Suprapubic skin (tissue), 4 donors: Measurements from ENCODE around the gene NES. TPM values are rescaled to one million over a fixed set of nuclear protein-coding genes. Genes with fewer than 3 reads are reported as not detected.
A peak's percentile ranks its signal among the peaks of the same experiment; 100 is the strongest.

ENCODE experiments used
- DNase-seq, 2 donors: peaks; one replicate each; pipeline ENCODE4 v3.0.0-alpha.2; 2019; ENCODE audit warnings: low spot score in 2 of 2
- H3K27ac ChIP-seq: fragments of 200-600 bp; sonication (generic); one replicate; pipeline ENCODE4 v1.5.1; 2019
- H3K27me3 ChIP-seq: fragments of 200-600 bp; sonication (generic); one replicate; pipeline ENCODE4 v1.5.1; 2019
- H3K36me3 ChIP-seq: fragments of 200-600 bp; sonication (generic); one replicate; pipeline ENCODE4 v1.5.1; 2019
- H3K4me1 ChIP-seq: fragments of 200-600 bp; sonication (generic); one replicate; pipeline ENCODE4 v1.5.1; 2019
- H3K4me3 ChIP-seq: fragments of 200-600 bp; sonication (generic); one replicate; pipeline ENCODE4 v1.5.1; 2019; ENCODE audit warnings: mild to moderate bottlenecking
- H3K9me3 ChIP-seq: fragments of 200-600 bp; sonication (generic); one replicate; pipeline ENCODE4 v1.5.1; 2019
- CTCF ChIP-seq, 2 donors: fragments of 200-600 bp in 1 of 2; fragments of 450-650 bp in 1 of 2; sonication (generic) in 1 of 2; IDR thresholded peaks; one replicate each; pipeline ENCODE4 v1.5.1; 2016 to 2019; ENCODE audit warnings: antibody characterized with exemption in 2 of 2, mild to moderate bottlenecking in 1 of 2, moderate library complexity in 1 of 2
- EP300 ChIP-seq: sonication (generic); formaldehyde crosslinking; IDR thresholded peaks from one replicate; pipeline ENCODE4 v1.6.1; 2017; ENCODE audit warnings: antibody characterized with exemption
- POLR2A ChIP-seq, 2 donors: fragments of 450-650 bp; IDR thresholded peaks; one replicate each; pipeline ENCODE4 v1.6.1; 2017; ENCODE audit warnings: antibody characterized with exemption in 2 of 2, mild to moderate bottlenecking in 2 of 2, moderate library complexity in 2 of 2
- POLR2AphosphoS5 ChIP-seq, 3 donors: sonication (generic); formaldehyde crosslinking; IDR thresholded peaks; one replicate each; pipeline ENCODE4 v1.6.1; 2017; ENCODE audit warnings: antibody characterized with exemption in 3 of 3
- WGBS: methylation state at CpG from one replicate; pipeline ENCODE4 v1.1.5; 2018; 5-methylcytosine and 5-hydroxymethylcytosine counted together
- total RNA-seq, 4 donors: library from RNA; depleted of rRNA; stranded (reverse); fragments of >200 nt; gene quantifications; one replicate each; pipeline ENCODE4 v1.1.0, GENCODE V29; 2016

NES gene
- total RNA-seq, 4 donors from 2014 or later, result 1.9 to 7.4 (median 4.8) TPM

- Histone ChIP-seq H3K36me3 (no peaks in the 10 kb centered on the region), H3K9me3 (no peaks in the 10 kb centered on the region), H3K4me1 (peaks cover 70% of the 10 kb centered on the region), H3K27me3 (peaks cover 30% of the 10 kb centered on the region), H3K27ac (no peak overlapping the region), H3K4me3 (no peak overlapping the region)
- WGBS, result 37% methylated on average over 6 of the region's 6 CpGs
- no peak for TF ChIP-seq EP300
- no peak for TF ChIP-seq POLR2A (IDR thresholded peaks at IDR 0.05)
- TF ChIP-seq CTCF (IDR thresholded peaks at IDR 0.05), result no peak
- TF ChIP-seq POLR2AphosphoS5 (IDR thresholded peaks at IDR 0.05), result no peak
- DNase-seq, result no peak
These were observed 17.6 kb downstream of the NES start for GRCh38 chr1:156659661-156659987.

GRCh38 chr1:156658945-156659574 is 18.1 kb downstream of the NES start:
- DNase-seq, result no peak
- TF ChIP-seq CTCF (IDR thresholded peaks at IDR 0.05) (no peak), POLR2A (IDR thresholded peaks at IDR 0.05) (no peak), EP300 (no peak), POLR2AphosphoS5 (IDR thresholded peaks at IDR 0.05) (no peak)
- H3K27ac ChIP-seq, result no peak overlapping the region

GRCh38 chr1:156658496-156658895 is 18.7 kb downstream of the NES start:
- peaks cover 60% of the 10 kb centered on the region for H3K4me1 ChIP-seq

More at GRCh38 chr1:156658945-156659574, 18.1 kb downstream of the NES start:
- Histone ChIP-seq H3K4me1 (peaks cover 65% of the 10 kb centered on the region), H3K36me3 (no peaks in the 10 kb centered on the region), H3K27me3 (peaks cover 35% of the 10 kb centered on the region), H3K4me3 (no peak overlapping the region), H3K9me3 (no peaks in the 10 kb centered on the region)
- 81% methylated on average over 6 of the region's 10 CpGs for WGBS

DNA sequence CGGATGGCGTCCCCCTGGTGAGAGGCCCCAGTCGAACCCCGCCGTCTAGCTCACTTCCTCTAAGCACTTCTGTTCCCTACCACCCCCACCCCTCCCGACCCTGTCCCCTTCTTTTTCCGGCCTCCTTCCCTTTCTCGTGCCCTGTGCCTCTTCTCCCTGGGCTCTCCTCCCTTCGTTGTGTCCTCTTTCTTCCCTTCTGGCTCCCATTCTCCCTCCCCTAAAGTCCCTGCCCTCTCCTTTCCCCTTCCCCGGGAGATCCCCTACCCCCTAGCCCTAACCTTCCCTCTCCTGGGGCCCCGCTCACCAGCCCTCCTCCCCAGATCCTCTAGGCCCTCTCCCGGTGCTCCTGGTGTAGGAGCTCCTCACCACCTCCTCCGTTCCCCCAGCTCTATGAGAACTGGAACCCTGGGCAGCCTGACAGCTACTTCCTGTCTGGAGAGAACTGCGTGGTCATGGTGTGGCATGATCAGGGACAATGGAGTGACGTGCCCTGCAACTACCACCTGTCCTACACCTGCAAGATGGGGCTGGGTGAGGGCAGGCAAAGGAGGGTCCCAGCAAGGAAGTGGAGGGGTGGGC is 19.4 kb downstream of the NES start:
- WGBS, result 16% methylated on average over 15 of the region's 15 CpGs
- no peak overlapping the region for H3K27ac ChIP-seq
- peaks cover 44% of the 10 kb centered on the region for H3K27me3 ChIP-seq

More at GRCh38 chr1:156658496-156658895, 18.7 kb downstream of the NES start:
- H3K36me3 ChIP-seq, result no peaks in the 10 kb centered on the region
- H3K27me3 ChIP-seq, result peaks cover 41% of the 10 kb centered on the region
- no peak for TF ChIP-seq EP300
- TF ChIP-seq CTCF (IDR thresholded peaks at IDR 0.05), result no peak
- no peak for TF ChIP-seq POLR2A (IDR thresholded peaks at IDR 0.05)
- TF ChIP-seq POLR2AphosphoS5 (IDR thresholded peaks at IDR 0.05), result no peak
- DNase-seq, result no peak
- 91% methylated on average over 14 of the region's 14 CpGs for WGBS
- H3K27ac ChIP-seq, result no peak overlapping the region
- H3K4me3 ChIP-seq, result no peak overlapping the region
- no peaks in the 10 kb centered on the region for H3K9me3 ChIP-seq

More for the DNA sequence above, 19.4 kb downstream of the NES start:
- peak in 1 of 2 donors; percentile 57 for DNase-seq
- TF ChIP-seq CTCF (IDR thresholded peaks at IDR 0.05) (no peak), POLR2A (IDR thresholded peaks at IDR 0.05) (no peak), EP300 (no peak), POLR2AphosphoS5 (IDR thresholded peaks at IDR 0.05) (no peak)
- Histone ChIP-seq H3K9me3 (no peaks in the 10 kb centered on the region), H3K4me3 (peak overlapping the region; percentile 34), H3K36me3 (no peaks in the 10 kb centered on the region), H3K4me1 (peaks cover 53% of the 10 kb centered on the region)
